Cardiac muscle cell (in vitro differentiated cells and primary cell): ENCODE data around the gene SENP2. TPM values are rescaled to one million over a fixed set of nuclear protein-coding genes. Genes with fewer than 3 reads are reported as not detected.
A peak's percentile ranks its signal among the peaks of the same experiment; 100 is the strongest.
"Not testable (repeated sequence)": the region's sequence is repeated elsewhere in the genome, so short reads cannot be mapped to it uniquely, and the experiment has no call there.

Source experiments
- DNase-seq, 2 donors: peaks; one replicate each; pipeline versions ENCODE4 v3.0.0 to v3.0.0-alpha.2; 2010 to 2017; ENCODE audit warnings: low read depth in 1 of 2, low spot score in 1 of 2
- H3K27ac ChIP-seq: fragments of 200-600 bp; sonication (generic); 2 replicates; pipeline ENCODE4 v1.5.1; 2016
- H3K27me3 ChIP-seq: fragments of 200-600 bp; sonication (generic); 2 replicates; pipeline ENCODE4 v1.6.0; 2016; ENCODE audit warnings: control low read depth
- H3K36me3 ChIP-seq: fragments of 200-600 bp; sonication (generic); 2 replicates; pipeline ENCODE4 v1.5.1; 2016; ENCODE audit warnings: control low read depth
- H3K4me1 ChIP-seq: fragments of 200-600 bp; sonication (generic); 2 replicates; pipeline ENCODE4 v1.8.1; 2017; ENCODE audit warnings: low read depth, mild to moderate bottlenecking, mixed run types
- H3K4me3 ChIP-seq: fragments of 200-600 bp; sonication (generic); 2 replicates; pipeline ENCODE4 v1.5.1; 2016; ENCODE audit warnings: mild to moderate bottlenecking
- H3K9me3 ChIP-seq: fragments of 200-600 bp; sonication (generic); 2 replicates; pipeline ENCODE4 v1.5.1; 2017; ENCODE audit warnings: low read depth, mild to moderate bottlenecking, control low read depth
- CTCF ChIP-seq: IDR thresholded peaks from 2 replicates; pipeline ENCODE4 v1.5.1; 2012; ENCODE audit warnings: low read depth, mild to moderate bottlenecking, low read length
- polyA plus RNA-seq: library from polyadenylated mRNA; unstranded; fragments of >200 nt; fragmentation: Nextera tagmentation; extraction: Ambion mirVana; gene quantifications from 2 replicates; pipeline ENCODE4 v1.2.1, GENCODE V29; 2016
- total RNA-seq: library from RNA; depleted of rRNA; stranded (reverse); fragments of >200 nt; gene quantifications from 2 replicates; pipeline ENCODE4 v1.2.3, GENCODE V29; 2016

SENP2 gene
- total and polyA plus RNA-seq, 2 experiments from 2014 or later = 26.9 to 53.6 TPM

- H3K9me3 ChIP-seq, H3K36me3 ChIP-seq, H3K4me3 ChIP-seq, H3K27me3 ChIP-seq: not testable (repeated sequence)
- peak; percentile 53 for TF ChIP-seq CTCF
- H3K4me1 ChIP-seq = peaks cover 27% of the 10 kb centered on the region
- peak overlapping the region; percentile 83 for H3K27ac ChIP-seq
- DNase-seq = peak; percentile 65 to 79
Measured at GRCh38 chr3:185575108-185575869, 10.8 kb upstream of the SENP2 start.

- Histone ChIP-seq H3K36me3 (no peaks in the 10 kb centered on the region), H3K27me3 (no peaks in the 10 kb centered on the region), H3K27ac (no peak overlapping the region), H3K4me3 (no peak overlapping the region), H3K9me3 (no peaks in the 10 kb centered on the region), H3K4me1 (peaks cover 4% of the 10 kb centered on the region)
- TF ChIP-seq CTCF = no peak
- no peak for DNase-seq
Measured at GRCh38 chr3:185582236-185582635, 3.9 kb upstream of the SENP2 start.

- no peak for TF ChIP-seq CTCF
- Histone ChIP-seq H3K36me3 (no peaks in the 10 kb centered on the region), H3K4me1 (peaks cover 4% of the 10 kb centered on the region), H3K9me3 (no peaks in the 10 kb centered on the region), H3K27ac (no peak overlapping the region), H3K27me3 (no peaks in the 10 kb centered on the region), H3K4me3 (no peak overlapping the region)
- no peak for DNase-seq
Measured at GRCh38 chr3:185582871-185583270, 3.2 kb upstream of the SENP2 start.

- Histone ChIP-seq H3K4me1 (peaks cover 4% of the 10 kb centered on the region), H3K27ac (no peak overlapping the region), H3K27me3 (no peaks in the 10 kb centered on the region), H3K9me3 (no peaks in the 10 kb centered on the region), H3K4me3 (no peak overlapping the region), H3K36me3 (no peaks in the 10 kb centered on the region)
- TF ChIP-seq CTCF = no peak
- no peak for DNase-seq
Measured at GRCh38 chr3:185583925-185584324, 2.2 kb upstream of the SENP2 start.

GRCh38 chr3:185584686-185585085, 1.4 kb upstream of the SENP2 start:
- TF ChIP-seq CTCF = no peak
- Histone ChIP-seq H3K27ac (no peak overlapping the region), H3K36me3 (no peaks in the 10 kb centered on the region), H3K4me1 (peaks cover 4% of the 10 kb centered on the region), H3K4me3 (no peak overlapping the region), H3K9me3 (no peaks in the 10 kb centered on the region), H3K27me3 (no peaks in the 10 kb centered on the region)
- DNase-seq = no peak
